GM19372 (cell line): ENCODE data around the gene SLC35D3.
"Not testable (repeated sequence)": the region's sequence is repeated elsewhere in the genome, so short reads cannot be mapped to it uniquely, and the experiment has no call there.

Experiments
- ATAC-seq: cut with Tn5 transposase; IDR thresholded peaks from one replicate; pipeline ENCODE4 v1.9.1; 2021; ENCODE audit warnings: mild to moderate bottlenecking, low read depth, moderate library complexity; ENCODE audit not compliant: unreplicated experiment

Gene SLC35D3

GRCh38 chr6:136921381-136921935, 643 bp upstream of the SLC35D3 start:
- ATAC-seq: no peak

- ATAC-seq: no peak
Observed at GRCh38 chr6:136922685-136923006, 545 bp downstream of the SLC35D3 start.

DNA sequence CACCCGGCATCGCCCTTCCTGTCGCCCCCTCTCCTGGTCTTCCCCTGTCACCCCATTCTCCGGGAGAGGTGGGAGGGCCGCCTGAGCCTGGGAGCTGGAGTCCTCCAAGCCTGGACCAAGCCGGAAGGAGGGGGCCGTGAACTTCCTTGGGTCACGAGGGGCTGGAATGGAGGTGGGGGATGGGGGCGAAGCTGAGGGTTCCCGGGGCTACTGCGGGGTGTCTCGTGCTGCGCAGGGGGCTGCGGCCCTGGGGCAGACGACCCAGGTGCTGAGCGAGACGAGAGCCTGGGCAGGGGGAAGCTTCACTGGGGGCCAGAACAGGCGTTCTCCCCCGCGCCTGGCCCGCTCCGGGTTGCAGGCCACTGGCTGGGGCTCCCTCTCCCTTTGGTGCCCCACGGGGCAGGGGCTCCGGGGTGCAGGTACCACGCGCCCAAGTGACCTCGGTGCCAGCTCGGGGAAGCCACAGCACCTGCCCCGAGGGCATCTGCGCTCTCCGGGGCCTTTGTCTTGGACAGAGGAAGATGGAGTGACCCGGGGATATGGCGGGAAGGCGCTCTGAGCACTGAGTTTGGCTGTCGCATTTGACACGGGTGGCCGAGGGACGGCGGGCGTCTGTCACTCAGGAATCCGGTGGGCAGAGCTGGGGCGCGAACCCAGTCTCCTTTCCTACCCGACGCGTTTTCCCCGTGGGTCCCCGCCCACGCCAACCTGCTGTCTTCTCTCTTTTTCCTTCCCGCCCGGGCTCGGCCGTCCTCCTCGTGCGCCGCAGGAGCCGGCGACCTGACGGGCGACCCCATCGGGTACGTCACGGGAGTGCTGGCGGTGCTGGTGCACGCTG, 1.2 kb downstream of the SLC35D3 start:
- ATAC-seq: no peak

DNA sequence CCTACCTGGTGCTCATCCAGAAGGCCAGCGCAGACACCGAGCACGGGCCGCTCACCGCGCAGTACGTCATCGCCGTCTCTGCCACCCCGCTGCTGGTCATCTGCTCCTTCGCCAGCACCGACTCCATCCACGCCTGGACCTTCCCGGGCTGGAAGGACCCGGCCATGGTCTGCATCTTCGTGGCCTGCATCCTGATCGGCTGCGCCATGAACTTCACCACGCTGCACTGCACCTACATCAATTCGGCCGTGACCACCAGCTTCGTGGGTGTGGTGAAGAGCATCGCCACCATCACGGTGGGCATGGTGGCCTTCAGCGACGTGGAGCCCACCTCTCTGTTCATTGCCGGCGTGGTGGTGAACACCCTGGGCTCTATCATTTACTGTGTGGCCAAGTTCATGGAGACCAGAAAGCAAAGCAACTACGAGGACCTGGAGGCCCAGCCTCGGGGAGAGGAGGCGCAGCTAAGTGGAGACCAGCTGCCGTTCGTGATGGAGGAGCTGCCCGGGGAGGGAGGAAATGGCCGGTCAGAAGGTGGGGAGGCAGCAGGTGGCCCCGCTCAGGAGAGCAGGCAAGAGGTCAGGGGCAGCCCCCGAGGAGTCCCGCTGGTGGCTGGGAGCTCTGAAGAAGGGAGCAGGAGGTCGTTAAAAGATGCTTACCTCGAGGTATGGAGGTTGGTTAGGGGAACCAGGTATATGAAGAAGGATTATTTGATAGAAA, 2.0 kb downstream of the SLC35D3 start:
- no peak for ATAC-seq

DNA sequence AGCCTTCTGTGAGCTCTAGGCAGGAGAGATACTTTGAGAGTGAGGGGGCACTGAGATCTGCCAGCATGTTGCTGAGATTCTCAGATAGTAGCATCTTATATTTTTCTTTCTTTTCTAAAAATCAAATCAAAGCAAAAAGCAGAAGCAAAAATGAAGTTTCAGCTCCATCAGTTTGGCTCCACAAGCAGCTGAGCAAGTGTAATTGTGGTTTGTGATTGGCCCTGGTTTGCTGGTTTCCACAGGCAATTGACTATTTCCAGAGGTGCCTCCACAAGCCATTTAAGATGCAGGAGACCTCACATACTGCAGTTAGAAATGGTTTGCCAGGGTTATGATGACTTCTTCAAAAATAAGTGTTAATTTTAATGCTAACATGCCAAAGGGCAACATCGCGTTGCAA, 4.3 kb downstream of the SLC35D3 start:
- no peak for ATAC-seq

DNA sequence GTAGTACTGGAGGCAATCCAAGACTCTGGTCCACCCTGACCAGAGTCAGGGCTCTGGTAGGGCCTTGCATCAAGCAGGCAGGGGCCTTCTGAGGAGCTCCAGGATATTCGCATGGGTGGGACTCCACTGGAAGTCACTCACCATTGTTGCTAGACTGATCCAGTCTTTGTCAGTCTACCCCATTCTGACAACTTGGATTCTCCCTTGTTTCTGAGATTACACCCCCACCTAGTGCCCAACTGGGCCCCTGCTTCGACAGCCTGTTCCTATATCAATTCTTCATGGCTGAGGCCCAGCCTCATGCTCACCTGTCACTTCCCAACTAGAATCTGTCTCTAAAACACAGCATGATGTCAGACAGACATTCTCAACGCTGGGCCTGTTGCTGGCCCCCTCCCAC, 5.2 kb downstream of the SLC35D3 start:
- no peak for ATAC-seq

GRCh38 chr6:136930528-136930927, 8.4 kb downstream of the SLC35D3 start:
- no peak for ATAC-seq

DNA sequence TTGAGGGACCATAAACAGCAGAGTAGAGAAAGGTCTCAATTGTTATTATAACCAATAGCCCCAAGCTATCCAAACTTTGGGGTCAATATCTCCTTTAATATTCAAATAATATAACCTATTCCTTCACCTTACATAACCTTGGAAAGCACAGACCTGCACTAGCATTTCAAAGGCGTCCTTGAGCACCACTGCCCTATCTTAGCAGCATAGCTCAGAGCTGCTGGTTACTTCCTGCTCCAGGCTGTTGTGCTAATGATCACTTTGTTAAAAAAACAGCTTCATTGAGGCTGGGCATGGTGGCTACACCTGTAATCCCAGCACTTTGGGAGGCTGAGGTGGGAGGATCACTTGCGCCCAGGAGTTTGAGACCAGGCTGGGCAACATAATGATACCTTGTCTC, 10.5 kb downstream of the SLC35D3 start:
- ATAC-seq: no peak

GRCh38 chr6:136945072-136945471, 23.0 kb downstream of the SLC35D3 start:
- no peak for ATAC-seq

GRCh38 chr6:136945711-136946121, 23.6 kb downstream of the SLC35D3 start:
- no peak for ATAC-seq

DNA sequence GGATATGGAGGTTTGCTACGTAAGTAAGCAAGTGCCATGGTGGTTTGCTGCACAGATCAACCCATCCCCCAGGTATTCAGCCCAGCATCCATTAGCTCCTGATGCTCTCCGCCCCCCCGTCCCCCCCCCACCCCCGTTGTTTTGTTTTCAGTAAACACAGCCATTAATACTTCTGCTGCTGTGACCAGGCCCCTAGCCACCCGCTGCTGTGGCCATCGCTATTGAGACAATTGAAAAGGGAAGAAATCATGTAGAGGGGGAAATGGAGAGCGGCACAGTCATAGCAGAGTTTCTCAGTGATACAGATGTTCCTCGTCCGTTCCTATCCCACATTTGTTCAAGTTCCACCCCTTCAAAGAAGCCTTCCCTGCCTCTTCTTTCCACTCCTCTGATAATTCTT, 24.9 kb downstream of the SLC35D3 start:
- no peak for ATAC-seq

GRCh38 chr6:136949957-136950356, 27.9 kb downstream of the SLC35D3 start:
- ATAC-seq: not testable (repeated sequence)

- no peak for ATAC-seq
Observed at GRCh38 chr6:136950436-136951126, 28.5 kb downstream of the SLC35D3 start.

- ATAC-seq: no peak
Observed at GRCh38 chr6:136952714-136953260, 30.7 kb downstream of the SLC35D3 start.

GRCh38 chr6:136955123-136955522, 33.0 kb downstream of the SLC35D3 start:
- ATAC-seq: no peak

- ATAC-seq: no peak
Observed at GRCh38 chr6:136956590-136957544, 34.8 kb downstream of the SLC35D3 start.

DNA sequence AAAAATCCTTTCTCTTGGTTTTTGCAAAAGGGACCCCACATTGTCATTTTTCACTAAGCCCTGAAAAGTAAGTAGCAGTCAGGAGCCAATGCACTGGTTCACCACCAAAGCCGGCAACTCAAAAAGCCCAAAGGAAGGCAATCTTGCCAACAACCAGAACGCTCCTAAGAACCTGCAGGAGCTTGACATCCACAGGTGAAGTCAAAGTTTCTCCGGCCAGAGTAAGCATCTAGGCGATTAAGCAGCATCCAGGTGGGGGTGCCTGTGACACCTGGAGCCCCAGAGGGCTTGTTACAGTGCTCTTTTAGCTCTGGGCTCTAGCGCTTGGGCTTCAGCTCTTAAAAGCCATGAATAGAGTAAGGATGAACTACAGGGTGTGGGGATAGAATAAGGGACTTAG, 36.1 kb downstream of the SLC35D3 start:
- no peak for ATAC-seq

DNA sequence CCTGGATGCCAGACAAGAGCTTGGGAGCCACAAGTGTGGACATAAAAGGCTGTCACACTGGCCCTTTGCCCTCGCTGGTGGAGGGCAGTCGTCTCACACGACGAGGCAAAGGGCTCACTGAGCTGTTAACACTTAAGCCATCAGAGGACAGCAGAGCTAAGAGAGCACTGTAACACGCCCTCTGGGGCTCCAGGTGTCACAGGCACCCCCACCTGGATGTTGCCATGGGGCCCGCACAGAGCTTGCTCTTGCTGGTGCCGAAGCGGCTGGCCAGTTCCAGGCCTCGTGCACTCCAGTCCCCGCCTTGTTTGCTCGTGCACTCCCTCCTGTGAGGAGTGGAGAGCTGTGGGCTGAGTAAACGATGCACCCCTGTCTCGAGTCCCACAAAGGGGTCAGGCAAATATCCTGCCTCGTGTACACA, 37.4 kb downstream of the SLC35D3 start:
- ATAC-seq: no peak

GRCh38 chr6:136959935-136960334, 37.8 kb downstream of the SLC35D3 start:
- ATAC-seq: not testable (repeated sequence)

- ATAC-seq: no peak
Observed at GRCh38 chr6:136960781-136961180, 38.7 kb downstream of the SLC35D3 start.
